Effector memory CD4-positive, alpha-beta T cell (primary cell): ENCODE data around the gene PDE4D.

Source experiments
- DNase-seq, 3 donors: peaks; one replicate each; pipeline ENCODE4 v3.0.0-alpha.2; 2020
- H3K27ac ChIP-seq: 2 replicates; pipeline ENCODE4 v1.7.0; 2013; ENCODE audit warnings: mild to moderate bottlenecking, low read length, moderate library complexity; ENCODE audit not compliant: insufficient read depth, poor library complexity, severe bottlenecking
- H3K27me3 ChIP-seq: replicated peaks from 2 replicates; pipeline ENCODE4 v1.7.0; 2013; ENCODE audit warnings: mild to moderate bottlenecking, low read length; ENCODE audit not compliant: insufficient read depth, control insufficient read depth, poor library complexity, severe bottlenecking
- H3K36me3 ChIP-seq: 2 replicates; pipeline ENCODE4 v1.7.0; 2013; ENCODE audit warnings: mild to moderate bottlenecking, low read length, moderate library complexity; ENCODE audit not compliant: control insufficient read depth, insufficient read depth
- H3K4me1 ChIP-seq: 2 replicates; pipeline ENCODE4 v1.7.0; 2013; ENCODE audit warnings: low read length, mild to moderate bottlenecking; ENCODE audit not compliant: control insufficient read depth, insufficient read depth, poor library complexity, severe bottlenecking
- H3K4me3 ChIP-seq: 2 replicates; pipeline ENCODE4 v1.7.0; 2013; ENCODE audit warnings: low read length, low read depth, mild to moderate bottlenecking; ENCODE audit not compliant: insufficient read depth, poor library complexity, severe bottlenecking
- H3K9me3 ChIP-seq: 2 replicates; pipeline ENCODE4 v1.7.0; 2013; ENCODE audit warnings: mild to moderate bottlenecking, low read length, moderate library complexity; ENCODE audit not compliant: control insufficient read depth

The PDE4D gene

GRCh38 chr5:59231221-59231931 lies 662.1 kb downstream of the PDE4D start:
- no peak overlapping the region for H3K27ac ChIP-seq
- no peaks in the 10 kb centered on the region for H3K27me3 ChIP-seq
- H3K4me3 ChIP-seq = no peak overlapping the region
- no peak for DNase-seq
- no peaks in the 10 kb centered on the region for H3K9me3 ChIP-seq
- H3K36me3 ChIP-seq = no peaks in the 10 kb centered on the region
- no peaks in the 10 kb centered on the region for H3K4me1 ChIP-seq

- no peaks in the 10 kb centered on the region for H3K27me3 ChIP-seq
- H3K4me1 ChIP-seq = no peaks in the 10 kb centered on the region
- H3K4me3 ChIP-seq = no peak overlapping the region
- no peak overlapping the region for H3K27ac ChIP-seq
- DNase-seq = no peak
- no peaks in the 10 kb centered on the region for H3K36me3 ChIP-seq
- no peaks in the 10 kb centered on the region for H3K9me3 ChIP-seq
Measured at GRCh38 chr5:59222687-59223511, 670.6 kb downstream of the PDE4D start.

GRCh38 chr5:59221769-59222168 lies 671.8 kb downstream of the PDE4D start:
- Histone ChIP-seq H3K27ac (no peak overlapping the region), H3K4me3 (no peak overlapping the region), H3K4me1 (no peaks in the 10 kb centered on the region), H3K9me3 (no peaks in the 10 kb centered on the region), H3K36me3 (no peaks in the 10 kb centered on the region), H3K27me3 (no peaks in the 10 kb centered on the region)
- DNase-seq = no peak

GRCh38 chr5:59218424-59219045 lies 675.0 kb downstream of the PDE4D start:
- Histone ChIP-seq H3K9me3 (no peaks in the 10 kb centered on the region), H3K27me3 (no peaks in the 10 kb centered on the region), H3K4me3 (no peak overlapping the region), H3K36me3 (no peaks in the 10 kb centered on the region), H3K27ac (no peak overlapping the region), H3K4me1 (no peaks in the 10 kb centered on the region)
- DNase-seq = no peak

- Histone ChIP-seq H3K4me3 (no peak overlapping the region), H3K27me3 (no peaks in the 10 kb centered on the region), H3K27ac (no peak overlapping the region), H3K36me3 (no peaks in the 10 kb centered on the region), H3K4me1 (no peaks in the 10 kb centered on the region), H3K9me3 (no peaks in the 10 kb centered on the region)
- no peak for DNase-seq
Measured at GRCh38 chr5:59216841-59217240, 676.7 kb downstream of the PDE4D start.

GRCh38 chr5:59212596-59212995 lies 680.9 kb downstream of the PDE4D start:
- H3K27ac ChIP-seq = no peak overlapping the region
- no peak for DNase-seq
- H3K36me3 ChIP-seq = no peaks in the 10 kb centered on the region
- H3K4me3 ChIP-seq = no peak overlapping the region
- no peaks in the 10 kb centered on the region for H3K9me3 ChIP-seq
- H3K4me1 ChIP-seq = no peaks in the 10 kb centered on the region
- H3K27me3 ChIP-seq = no peaks in the 10 kb centered on the region

GRCh38 chr5:59209758-59210359 lies 683.7 kb downstream of the PDE4D start:
- no peaks in the 10 kb centered on the region for H3K27me3 ChIP-seq
- H3K4me3 ChIP-seq = no peak overlapping the region
- H3K27ac ChIP-seq = no peak overlapping the region
- DNase-seq = no peak
- H3K9me3 ChIP-seq = no peaks in the 10 kb centered on the region
- H3K4me1 ChIP-seq = no peaks in the 10 kb centered on the region
- H3K36me3 ChIP-seq = no peaks in the 10 kb centered on the region

- no peaks in the 10 kb centered on the region for H3K4me1 ChIP-seq
- no peak overlapping the region for H3K4me3 ChIP-seq
- H3K36me3 ChIP-seq = no peaks in the 10 kb centered on the region
- no peaks in the 10 kb centered on the region for H3K27me3 ChIP-seq
- no peak for DNase-seq
- H3K9me3 ChIP-seq = no peaks in the 10 kb centered on the region
- H3K27ac ChIP-seq = no peak overlapping the region
Measured at GRCh38 chr5:59208474-59208873, 685.1 kb downstream of the PDE4D start.

- Histone ChIP-seq H3K9me3 (no peaks in the 10 kb centered on the region), H3K27ac (no peak overlapping the region), H3K4me1 (no peaks in the 10 kb centered on the region), H3K36me3 (no peaks in the 10 kb centered on the region), H3K4me3 (no peak overlapping the region), H3K27me3 (no peaks in the 10 kb centered on the region)
- DNase-seq = no peak
Measured at GRCh38 chr5:59207401-59207800, 686.1 kb downstream of the PDE4D start.
